SH-SY5Y (cell line): ENCODE data around the gene RHOG.

Experiments
- GATA2 ChIP-seq: IDR thresholded peaks from 2 replicates; pipeline ENCODE4 v1.6.1; 2011; ENCODE audit warnings: mild to moderate bottlenecking, low read depth, low read length
- GATA3 ChIP-seq: IDR thresholded peaks from 2 replicates; pipeline ENCODE4 v1.6.1; 2011; ENCODE audit warnings: low read depth, mild to moderate bottlenecking, low read length, moderate library complexity

GRCh38 chr11:3816673-3817072 lies 24.1 kb downstream of the RHOG start:
- TF ChIP-seq GATA3 (no peak), GATA2 (no peak)
